ENCODE results near the gene NDUFS2.

The NDUFS2 gene

GRCh38 chr1:161192476-161193465 lies 9.4 kb upstream of the NDUFS2 start:
- H3F3A ChIP-seq (ENCODE audit: insufficient read depth, low read length): no peaks in the 10 kb centered on the region
- H2AFZ ChIP-seq (ENCODE audit: low read length): no peak overlapping the region
- H3K79me2 ChIP-seq (ENCODE audit: insufficient read depth, low read length): no peaks in the 10 kb centered on the region
- no peaks in the 10 kb centered on the region for H3K9me3 ChIP-seq (ENCODE audit: low read length)
- no peaks in the 10 kb centered on the region for H4K20me1 ChIP-seq (ENCODE audit: insufficient read depth, low read length)
- H3K9me2 ChIP-seq (ENCODE audit: low read depth, low read length): no peaks in the 10 kb centered on the region
- H3K4me1 ChIP-seq (ENCODE audit: insufficient read depth, low read length, severe bottlenecking): peaks cover 5% of the 10 kb centered on the region
- H3K36me3 ChIP-seq (ENCODE audit: insufficient read depth, low read length): no peaks in the 10 kb centered on the region
- no peak overlapping the region for H3K4me2 ChIP-seq (ENCODE audit: low read length)
- no peak overlapping the region for H3K4me3 ChIP-seq (ENCODE audit: low read depth, low read length, poor library complexity, severe bottlenecking)
- H3K27me3 ChIP-seq (ENCODE audit: insufficient read depth, low read length): no peaks in the 10 kb centered on the region
- TF ChIP-seq EZH2 (IDR thresholded peaks at IDR 0.05; ENCODE audit: borderline replicate concordance, low read length) (no peak), CTCF (IDR thresholded peaks at IDR 0.05; ENCODE audit: low read length) (peak; percentile 95)
- H3K27ac ChIP-seq (ENCODE audit: low read depth, low read length, poor library complexity, severe bottlenecking): no peak overlapping the region
- no peak overlapping the region for H3K9ac ChIP-seq (ENCODE audit: low read length)

- Histone ChIP-seq H3K9ac (ENCODE audit: low read length) (no peak overlapping the region), H3K27ac (ENCODE audit: low read depth, low read length, poor library complexity, severe bottlenecking) (no peak overlapping the region), H3K4me1 (ENCODE audit: insufficient read depth, low read length, severe bottlenecking) (peaks cover 5% of the 10 kb centered on the region), H3K4me3 (ENCODE audit: low read depth, low read length, poor library complexity, severe bottlenecking) (no peak overlapping the region), H3K9me3 (ENCODE audit: low read length) (no peaks in the 10 kb centered on the region), H4K20me1 (ENCODE audit: insufficient read depth, low read length) (no peaks in the 10 kb centered on the region), H3F3A (ENCODE audit: insufficient read depth, low read length) (no peaks in the 10 kb centered on the region), H3K36me3 (ENCODE audit: insufficient read depth, low read length) (no peaks in the 10 kb centered on the region), H3K9me2 (ENCODE audit: low read depth, low read length) (no peaks in the 10 kb centered on the region), H3K4me2 (ENCODE audit: low read length) (no peak overlapping the region), H3K79me2 (ENCODE audit: insufficient read depth, low read length) (no peaks in the 10 kb centered on the region), H3K27me3 (ENCODE audit: insufficient read depth, low read length) (no peaks in the 10 kb centered on the region), H2AFZ (ENCODE audit: low read length) (no peak overlapping the region)
- TF ChIP-seq EZH2 (IDR thresholded peaks at IDR 0.05; ENCODE audit: borderline replicate concordance, low read length) (no peak), CTCF (IDR thresholded peaks at IDR 0.05; ENCODE audit: low read length) (no peak)
These were observed 8.5 kb upstream of the NDUFS2 start for GRCh38 chr1:161193561-161194235.

GRCh38 chr1:161195171-161195570 lies 7.0 kb upstream of the NDUFS2 start:
- no peak overlapping the region for H2AFZ ChIP-seq (ENCODE audit: low read length)
- H3K27me3 ChIP-seq (ENCODE audit: insufficient read depth, low read length): no peaks in the 10 kb centered on the region
- H3K4me3 ChIP-seq (ENCODE audit: low read depth, low read length, poor library complexity, severe bottlenecking): no peak overlapping the region
- no peaks in the 10 kb centered on the region for H3F3A ChIP-seq (ENCODE audit: insufficient read depth, low read length)
- TF ChIP-seq EZH2 (IDR thresholded peaks at IDR 0.05; ENCODE audit: borderline replicate concordance, low read length): no peak
- no peak for TF ChIP-seq CTCF (IDR thresholded peaks at IDR 0.05; ENCODE audit: low read length)
- no peaks in the 10 kb centered on the region for H3K79me2 ChIP-seq (ENCODE audit: insufficient read depth, low read length)
- H3K9me2 ChIP-seq (ENCODE audit: low read depth, low read length): no peaks in the 10 kb centered on the region
- H4K20me1 ChIP-seq (ENCODE audit: insufficient read depth, low read length): no peaks in the 10 kb centered on the region
- no peak overlapping the region for H3K27ac ChIP-seq (ENCODE audit: low read depth, low read length, poor library complexity, severe bottlenecking)
- no peak overlapping the region for H3K4me2 ChIP-seq (ENCODE audit: low read length)
- no peaks in the 10 kb centered on the region for H3K9me3 ChIP-seq (ENCODE audit: low read length)
- no peaks in the 10 kb centered on the region for H3K36me3 ChIP-seq (ENCODE audit: insufficient read depth, low read length)
- peaks cover 5% of the 10 kb centered on the region for H3K4me1 ChIP-seq (ENCODE audit: insufficient read depth, low read length, severe bottlenecking)
- H3K9ac ChIP-seq (ENCODE audit: low read length): no peak overlapping the region
